ENCODE data around the gene TMEM63B. TPM values are rescaled to one million over a fixed set of nuclear protein-coding genes. Genes with fewer than 3 reads are reported as not detected.

The TMEM63B gene
- total and polyA plus RNA-seq, 9 of the 15 experiments (the other 6 are each of a cell fraction or from before 2014, with no cell fraction given), result 0.14 to 39.4 (median 14.4) TPM

- no peak for TF ChIP-seq YBX1 (IDR thresholded peaks at IDR 0.05)
- TF ChIP-seq ZNF134 (CRISPR knock-in tag; conservative IDR thresholded peaks at IDR 0.05), result no peak
- no peak for TF ChIP-seq FOXO4 (CRISPR knock-in tag; IDR thresholded peaks at IDR 0.05)
- TF ChIP-seq MAZ (CRISPR knock-in tag; conservative IDR thresholded peaks at IDR 0.05 in 1 of 2, IDR thresholded peaks at IDR 0.05 in 1 of 2), result peak; percentile 77
- TF ChIP-seq TCF3 (CRISPR knock-in tag; IDR thresholded peaks at IDR 0.05), result peak; percentile 96
- peak; percentile 20; the same call in 1 of the 2 replicates for TF ChIP-seq PHB2 (IDR thresholded peaks at IDR 0.05; ENCODE audit: low read depth)
- 0 out of 2 replicates have a peak, but pooled peaks have one; percentile 33 for TF ChIP-seq PML (IDR thresholded peaks at IDR 0.05; ENCODE audit: low read length)
- peak; percentile 63; the same call in 1 of the 2 replicates for TF ChIP-seq DMBX1 (CRISPR knock-in tag; IDR thresholded peaks at IDR 0.05; ENCODE audit: borderline replicate concordance)
- TF ChIP-seq SAFB (IDR thresholded peaks at IDR 0.05; ENCODE audit: borderline replicate concordance, low read depth, low read length), result no peak
- TF ChIP-seq BRF2 (IDR thresholded peaks at IDR 0.05; ENCODE audit: borderline replicate concordance, insufficient read depth, insufficient read length), result no peak
- TF ChIP-seq TCF15 (CRISPR knock-in tag; IDR thresholded peaks at IDR 0.05), result no peak
- TF ChIP-seq ZNF140 (CRISPR knock-in tag; IDR thresholded peaks at IDR 0.05), result no peak
- TF ChIP-seq NKRF (IDR thresholded peaks at IDR 0.05; ENCODE audit: borderline replicate concordance), result peak; percentile 69; the same call in 1 of the 2 replicates
- peak; percentile 95 for TF ChIP-seq SMARCA4 (IDR thresholded peaks at IDR 0.05)
- peak in 1 of 2 experiments; percentile 68; a peak in 1 of 4 replicates for TF ChIP-seq NONO (IDR thresholded peaks at IDR 0.05; ENCODE audit: low read depth in 2 of 2, low read length in 1 of 2)
- peak; percentile 90 for TF ChIP-seq ZBTB2 (IDR thresholded peaks at IDR 0.05)
- no peak for TF ChIP-seq ZNF282 (CRISPR knock-in tag; IDR thresholded peaks at IDR 0.05)
- TF ChIP-seq SMAD3 (CRISPR knock-in tag; conservative IDR thresholded peaks at IDR 0.05), result no peak
- no peak for TF ChIP-seq CGGBP1 (CRISPR knock-in tag; IDR thresholded peaks at IDR 0.05)
- no peak for TF ChIP-seq SMARCA5 (IDR thresholded peaks at IDR 0.05)
- TF ChIP-seq ZNF699 (CRISPR knock-in tag; IDR thresholded peaks at IDR 0.05; ENCODE audit: insufficient replicate concordance), result no peak
These were observed 6.8 kb downstream of the TMEM63B start (continued) for GRCh38 chr6:44133981-44134711.
